GM12892 (cell line): ENCODE data around the gene NDUFAF2.

Experiments used
- POLR2A ChIP-seq: IDR thresholded peaks from 2 replicates; pipeline ENCODE4 v1.6.1; 2011; ENCODE audit warnings: low read depth, low read length, control low read depth
- POLR2AphosphoS5 ChIP-seq: IDR thresholded peaks from 2 replicates; pipeline ENCODE4 v1.6.1; 2011; ENCODE audit warnings: low read depth, low read length, control low read depth

DNA sequence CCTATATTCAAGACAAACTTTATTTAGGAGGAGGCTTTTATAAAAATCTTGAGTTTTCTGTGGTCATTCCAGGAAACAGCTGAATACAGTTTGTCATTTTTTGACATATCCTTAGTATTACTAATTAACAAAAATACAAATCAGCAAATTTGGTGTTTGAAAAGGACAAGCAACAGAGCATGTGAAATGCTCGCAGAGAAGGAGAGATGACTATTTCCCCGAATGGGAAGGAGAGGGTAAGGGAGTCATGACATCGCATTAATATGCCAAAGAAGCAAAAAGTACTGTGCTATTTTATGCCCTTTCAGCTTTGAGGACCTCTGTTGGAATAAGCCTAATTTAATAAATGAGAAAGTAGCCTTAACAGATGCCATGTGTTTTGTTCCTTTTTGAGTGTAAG, 215.5 kb downstream of the NDUFAF2 start:
- TF ChIP-seq POLR2A (no peak), POLR2AphosphoS5 (no peak)
